GM21737 (cell line): ENCODE data around the gene GPC6.

Source experiments
- ATAC-seq: cut with Tn5 transposase; IDR thresholded peaks from one replicate; pipeline ENCODE4 v1.9.1; 2021; ENCODE audit warnings: mild to moderate bottlenecking, moderate library complexity; ENCODE audit not compliant: unreplicated experiment

Gene GPC6

GRCh38 chr13:93811738-93812112, 585.1 kb downstream of the GPC6 start:
- no peak for ATAC-seq

- ATAC-seq = no peak
Measured at GRCh38 chr13:93814658-93815057, 588.1 kb downstream of the GPC6 start.

DNA sequence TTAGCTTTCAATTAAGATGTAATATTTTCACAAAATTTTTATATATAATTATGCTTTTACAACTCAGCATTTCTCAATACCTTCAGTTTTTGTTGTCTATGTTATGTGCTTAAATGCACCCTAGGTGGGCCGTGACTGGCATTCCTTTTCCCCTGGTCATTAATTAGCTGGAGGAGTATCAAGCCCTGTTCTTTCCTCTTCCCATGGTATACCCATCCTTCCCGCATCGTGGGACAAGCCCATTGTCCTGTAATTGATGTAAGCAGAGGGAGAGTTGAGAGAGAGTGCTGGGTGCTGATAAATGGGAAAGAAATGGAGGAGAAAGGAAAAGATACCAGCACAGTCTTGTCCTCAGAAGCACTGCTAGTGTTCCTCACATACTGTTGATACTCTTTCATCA, 591.7 kb downstream of the GPC6 start:
- ATAC-seq = no peak

DNA sequence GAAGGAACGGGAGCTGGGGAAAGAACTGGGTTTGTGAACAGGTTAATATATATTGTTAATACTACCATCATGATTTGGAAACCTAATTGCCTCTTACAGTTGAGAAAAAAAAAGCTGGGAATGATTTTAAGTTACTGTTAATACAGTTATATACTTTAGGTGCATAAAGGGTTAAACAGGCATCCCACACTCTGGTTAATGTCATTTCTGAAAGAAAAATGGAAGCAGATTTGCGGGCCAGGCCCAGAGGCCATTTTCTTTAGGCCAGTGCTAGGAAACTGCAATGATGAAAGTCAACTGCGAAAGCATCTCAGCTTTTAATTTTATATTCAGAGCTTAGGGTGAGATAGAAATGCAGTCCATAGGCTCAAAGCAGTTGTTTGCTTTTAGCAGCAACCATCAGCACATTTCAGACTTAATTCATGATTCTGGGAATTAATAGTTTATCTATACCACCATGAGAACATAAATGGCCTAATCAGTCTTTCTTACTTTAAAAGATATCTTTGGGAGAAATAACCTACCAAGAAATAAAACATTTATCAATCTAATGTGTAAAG, 592.8 kb downstream of the GPC6 start:
- no peak for ATAC-seq

DNA sequence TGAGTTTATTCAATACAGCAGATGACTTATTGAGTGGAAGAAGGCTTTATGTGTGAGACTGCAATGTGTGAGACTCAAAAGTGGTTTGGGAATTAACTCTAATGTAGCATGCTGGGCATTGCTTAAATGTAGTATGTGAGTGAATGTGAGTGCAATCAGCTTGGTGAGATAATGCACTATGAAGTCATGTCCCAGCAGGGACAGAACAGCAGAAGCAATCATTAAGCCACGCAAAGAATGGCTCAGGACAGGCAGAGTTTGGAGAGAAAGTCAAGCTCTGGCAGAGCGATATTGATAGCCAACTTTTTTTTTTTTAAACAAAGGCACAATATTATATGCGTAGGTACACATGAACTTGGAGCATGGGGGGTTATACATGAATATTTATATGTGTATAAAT, 597.7 kb downstream of the GPC6 start:
- ATAC-seq = no peak

GRCh38 chr13:93834051-93834450, 607.4 kb downstream of the GPC6 start:
- no peak for ATAC-seq

DNA sequence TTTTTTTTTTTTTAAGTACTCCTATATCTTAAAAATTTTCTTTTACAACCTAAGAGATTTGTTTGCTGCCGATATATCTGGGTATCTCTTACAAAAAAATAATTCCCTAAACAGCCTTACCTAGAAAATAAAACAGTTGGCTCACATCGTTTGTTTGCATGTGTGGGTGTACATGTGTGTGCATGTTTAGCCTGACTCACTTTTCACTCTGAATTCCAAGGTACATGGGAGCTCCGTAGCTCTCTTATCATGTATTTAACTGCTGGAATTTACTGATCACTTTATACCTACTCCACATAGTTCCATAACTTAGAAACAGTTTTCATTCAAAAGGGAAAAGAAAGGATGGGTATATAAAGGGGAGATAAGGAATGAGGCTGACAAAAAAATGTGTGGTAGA, 616.5 kb downstream of the GPC6 start:
- no peak for ATAC-seq

DNA sequence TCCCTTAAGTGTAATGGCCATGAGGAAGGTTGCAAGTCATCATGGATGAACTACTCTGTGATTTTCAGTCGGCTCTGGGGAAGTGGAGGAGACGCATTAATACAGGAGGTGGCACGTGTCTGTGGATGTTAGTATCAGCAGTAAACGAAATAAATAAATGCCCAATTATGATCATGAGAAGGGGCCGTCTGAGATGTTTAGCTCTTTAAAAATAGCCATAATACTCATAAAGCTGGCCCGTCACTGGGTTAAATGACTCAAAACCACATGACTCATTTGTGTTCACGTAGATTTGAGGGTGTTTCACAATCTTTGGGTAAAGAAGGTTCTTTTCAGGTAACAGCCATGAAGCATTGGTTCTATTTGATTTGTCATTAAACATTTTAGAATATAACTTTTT, 620.6 kb downstream of the GPC6 start:
- no peak for ATAC-seq

- no peak for ATAC-seq
Measured at GRCh38 chr13:93848247-93848646, 621.6 kb downstream of the GPC6 start.

- ATAC-seq = no peak
Measured at GRCh38 chr13:93851236-93851635, 624.6 kb downstream of the GPC6 start.

DNA sequence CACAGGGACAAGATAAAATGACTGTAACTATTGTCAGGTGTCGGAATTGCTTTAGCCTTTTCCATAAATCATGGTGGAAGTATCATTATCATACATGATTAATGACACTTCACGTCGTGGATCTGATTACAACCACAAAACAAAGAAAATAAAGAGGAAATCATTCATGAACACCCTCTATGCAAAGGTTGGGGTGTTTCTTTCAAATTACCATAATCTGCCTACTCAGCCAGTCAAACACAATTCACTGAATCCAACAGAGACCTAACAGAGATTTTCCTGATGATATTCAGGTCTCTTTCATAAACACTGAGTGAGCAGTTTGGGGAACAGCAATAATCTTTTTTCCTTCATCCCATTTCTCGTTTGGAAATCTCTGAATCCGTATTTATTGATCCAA, 627.3 kb downstream of the GPC6 start:
- ATAC-seq = no peak

GRCh38 chr13:93857126-93857525, 630.5 kb downstream of the GPC6 start:
- ATAC-seq = no peak

DNA sequence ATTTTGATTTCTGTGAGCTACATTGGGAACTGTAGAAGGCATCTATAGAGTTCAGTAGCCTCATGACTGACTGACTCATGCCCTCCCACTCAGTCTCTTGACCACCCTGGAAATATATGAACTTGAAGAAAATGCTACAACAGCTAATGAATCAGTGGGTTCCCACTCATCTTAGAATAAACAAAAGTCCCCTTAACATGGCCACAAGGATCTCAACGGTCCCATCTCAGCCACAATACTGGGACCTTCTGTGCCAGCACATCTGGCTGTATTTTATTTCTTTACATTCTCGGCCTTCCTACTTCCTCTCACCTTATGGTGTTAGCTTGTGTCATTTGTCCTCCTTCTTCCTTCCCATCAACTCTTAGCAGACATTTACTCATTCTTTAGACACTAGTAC, 633.1 kb downstream of the GPC6 start:
- ATAC-seq = no peak

DNA sequence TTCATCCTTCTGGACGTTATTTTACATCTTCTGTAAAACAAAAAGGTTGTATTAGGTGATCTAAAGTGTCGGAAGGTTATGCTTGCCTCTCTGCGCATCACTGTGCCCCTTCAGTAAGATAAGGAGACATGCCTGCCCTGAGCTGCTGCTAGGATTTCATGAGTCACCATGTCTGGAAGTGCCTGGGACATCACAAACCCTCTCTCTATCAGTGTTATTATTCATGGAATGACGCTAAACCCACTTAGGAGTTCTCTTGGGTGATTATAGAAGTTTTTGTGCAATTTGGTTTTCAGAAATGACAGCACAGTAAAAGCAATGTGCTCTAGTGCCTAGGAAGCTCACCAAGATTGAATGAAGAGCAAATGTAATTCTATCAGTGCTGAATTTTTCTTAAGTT, 635.2 kb downstream of the GPC6 start:
- no peak for ATAC-seq

- ATAC-seq = no peak
Measured at GRCh38 chr13:93862259-93862658, 635.7 kb downstream of the GPC6 start.

GRCh38 chr13:93865235-93865634, 638.6 kb downstream of the GPC6 start:
- ATAC-seq = no peak

GRCh38 chr13:93867481-93867880, 640.9 kb downstream of the GPC6 start:
- no peak for ATAC-seq

GRCh38 chr13:93872376-93872775, 645.8 kb downstream of the GPC6 start:
- no peak for ATAC-seq

DNA sequence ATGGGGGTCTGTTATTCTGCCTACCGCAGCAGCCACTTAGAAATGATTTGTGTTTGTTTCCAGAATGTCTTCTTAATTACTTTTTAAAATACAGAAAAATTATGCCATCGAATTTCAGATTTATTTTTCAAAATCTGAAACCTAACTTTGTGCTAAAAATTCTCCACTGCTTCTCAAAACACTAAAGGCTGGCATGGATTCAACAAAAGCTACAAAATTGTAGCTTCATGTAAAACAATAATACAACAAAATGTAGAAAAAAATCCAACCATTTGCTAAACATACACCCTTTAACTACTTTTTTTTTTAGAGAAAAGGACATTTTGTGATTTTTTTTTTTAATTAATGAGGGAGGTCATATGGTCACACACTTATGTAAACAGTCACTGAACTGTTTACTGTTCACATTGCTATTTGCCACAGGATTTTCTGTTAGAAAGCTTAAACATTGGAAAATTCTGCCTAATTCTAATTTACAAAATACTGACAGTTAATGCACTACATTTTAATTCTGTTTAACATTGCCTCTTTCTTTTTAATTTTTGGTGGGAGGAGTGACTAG, 646.3 kb downstream of the GPC6 start:
- no peak for ATAC-seq

DNA sequence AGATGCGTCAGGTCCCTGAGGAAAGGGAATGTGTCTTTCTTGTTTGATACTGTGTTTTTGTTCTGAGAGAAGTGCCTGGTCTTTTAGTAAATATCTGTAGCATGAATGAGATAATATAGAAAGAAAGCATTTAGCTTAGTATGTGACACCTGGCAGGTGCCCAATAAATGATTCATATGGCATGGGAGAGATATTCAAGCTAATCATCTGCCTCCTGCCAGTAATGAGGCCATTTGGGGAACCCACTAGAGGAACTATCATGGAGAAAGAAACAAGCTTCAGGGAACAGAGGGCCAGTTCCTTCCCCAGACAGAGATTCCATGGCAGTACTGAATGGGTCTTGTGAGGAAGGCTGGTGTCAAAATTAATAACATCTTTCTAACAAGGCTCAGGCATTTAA, 648.9 kb downstream of the GPC6 start:
- ATAC-seq = no peak

- ATAC-seq = no peak
Measured at GRCh38 chr13:93876236-93876635, 649.6 kb downstream of the GPC6 start.

GRCh38 chr13:93878675-93879074, 652.1 kb downstream of the GPC6 start:
- no peak for ATAC-seq

GRCh38 chr13:93881411-93881810, 654.8 kb downstream of the GPC6 start:
- no peak for ATAC-seq
